HCT116 (cell line): ENCODE results near the gene TBATA. TPM values are rescaled to one million over a fixed set of nuclear protein-coding genes. Genes with fewer than 3 reads are reported as not detected.

Experiments used
- ATAC-seq: fragments of 200-7000 bp; cut with Tn5 transposase; 2 replicates; pipeline ENCODE4 v1.9.1; 2020; ENCODE audit warnings: mild to moderate bottlenecking, moderate library complexity
- BruUV-seq: library from RNA; stranded (reverse); fragments of 400-500 nt; replicated peaks from 2 replicates; lab custom pipeline; 2021; lab: Mats Ljungman, UMichigan
- CTCF ChIA-PET: fragments of 300-600 bp; sonication (Branson Sonifier 250); formaldehyde crosslinking; loops from one replicate; lab custom pipeline; 2021; ENCODE audit warnings: antibody characterized with exemption; lab: Charles Lee
- POLR2A ChIA-PET: fragments of 300-600, 350-600 bp; sonication (Branson Sonifier 250); formaldehyde crosslinking; loops from one replicate; lab custom pipeline; 2021; ENCODE audit warnings: antibody characterized with exemption; lab: Charles Lee
- RAD21 ChIA-PET, 2 experiments: fragments of 300-600 bp; sonication (Branson Sonifier 250); formaldehyde crosslinking; loops; one replicate each; lab custom pipeline; 2023; ENCODE audit warnings: low total read pairs in 2 of 2; ENCODE audit not compliant: uncharacterized antibody in 2 of 2, unreplicated experiment in 2 of 2, low non-redundant PET in 1 of 2; lab: Charles Lee
- DNase-seq: peaks from one replicate; pipeline ENCODE4 v3.0.0-alpha.2; 2010; ENCODE audit warnings: low read depth, low spot score
- H2AFZ ChIP-seq: fragments of 200-600 bp; shearing (Covaris generic), sonication (generic); 2 replicates; pipeline ENCODE4 v1.6.1; 2017; ENCODE audit warnings: low read depth, mixed run types, mixed read lengths, antibody characterized with exemption, low read length; ENCODE audit not compliant: poor library complexity, severe bottlenecking
- H3K27ac ChIP-seq: 2 replicates; pipeline ENCODE4 v1.5.1; 2012; ENCODE audit warnings: low read depth, low read length
- H3K27me3 ChIP-seq: fragments of 200-600 bp; sonication (generic); 2 replicates; pipeline ENCODE4 v1.6.1; 2016; ENCODE audit warnings: mixed run types, low read length, mixed read lengths; ENCODE audit not compliant: insufficient read depth
- H3K36me3 ChIP-seq, 2 experiments: fragments of 200-500 bp in 1 of 2; fragments of 200-600 bp in 1 of 2; sonication (Bioruptor generic) in 1 of 2; sonication (generic) in 1 of 2; 2 replicates each; pipeline versions ENCODE4 v1.5.1 to v1.6.1; 2014 to 2016; ENCODE audit warnings: low read length in 2 of 2, inconsistent platforms in 1 of 2, mixed read lengths in 1 of 2, mixed run types in 1 of 2; ENCODE audit not compliant: insufficient read depth in 2 of 2, control insufficient read depth in 1 of 2
- H3K4me1 ChIP-seq, 2 experiments: fragments of 200-600 bp in 1 of 2; sonication (generic) in 1 of 2; 2 replicates each; pipeline versions ENCODE4 v1.5.1 to v1.6.1; 2012 to 2017; ENCODE audit warnings: low read length in 2 of 2, inconsistent platforms in 1 of 2, mild to moderate bottlenecking in 1 of 2, mixed read lengths in 1 of 2, mixed run types in 1 of 2, moderate library complexity in 1 of 2; ENCODE audit not compliant: insufficient read depth in 2 of 2, control insufficient read depth in 1 of 2
- H3K4me2 ChIP-seq: fragments of 200-600 bp; sonication (generic); 2 replicates; pipeline ENCODE4 v1.6.1; 2017; ENCODE audit warnings: mixed run types, low read length, mixed read lengths
- H3K4me3 ChIP-seq, 2 experiments: fragments of 200-600 bp in 1 of 2; sonication (generic) in 1 of 2; replicated peaks in 1 of 2; 2 replicates each; pipeline ENCODE4 v1.5.1; 2011 to 2016; ENCODE audit warnings: low read length in 2 of 2, control low read depth in 1 of 2, low read depth in 1 of 2, mild to moderate bottlenecking in 1 of 2, mixed read lengths in 1 of 2, mixed run types in 1 of 2
- H3K79me2 ChIP-seq: fragments of 200-600 bp; sonication (generic); 2 replicates; pipeline ENCODE4 v1.6.1; 2017; ENCODE audit warnings: mild to moderate bottlenecking, mixed run types, low read length, moderate library complexity, mixed read lengths; ENCODE audit not compliant: insufficient read depth
- H3K9ac ChIP-seq: fragments of 200-600 bp; sonication (generic); 2 replicates; pipeline ENCODE4 v1.6.1; 2016; ENCODE audit warnings: low read length, mixed read lengths
- H3K9me2 ChIP-seq: fragments of 200-600 bp; sonication (generic), shearing (Covaris generic); 2 replicates; pipeline ENCODE4 v1.6.1; 2017; ENCODE audit warnings: mixed run types, mild to moderate bottlenecking, moderate library complexity; ENCODE audit not compliant: insufficient read depth
- H3K9me3 ChIP-seq, 2 experiments: fragments of 200-500 bp in 1 of 2; fragments of 200-600 bp in 1 of 2; sonication (Bioruptor generic) in 1 of 2; sonication (generic) in 1 of 2; 2 replicates each; pipeline ENCODE4 v1.6.1; 2014 to 2017; ENCODE audit warnings: low read length in 2 of 2, mixed read lengths in 2 of 2, inconsistent platforms in 1 of 2, low read depth in 1 of 2, mild to moderate bottlenecking in 1 of 2, mixed run types in 1 of 2, moderate library complexity in 1 of 2; ENCODE audit not compliant: control insufficient read depth in 1 of 2, insufficient read depth in 1 of 2
- H4K20me1 ChIP-seq: fragments of 200-600 bp; sonication (generic), shearing (Covaris generic); 2 replicates; pipeline ENCODE4 v1.6.1; 2017; ENCODE audit warnings: mixed run types, mild to moderate bottlenecking, moderate library complexity; ENCODE audit not compliant: insufficient read depth
- EGR1 ChIP-seq: IDR thresholded peaks from 2 replicates; pipeline ENCODE4 v1.6.1; 2012; ENCODE audit warnings: low read depth
- EZH2 ChIP-seq: fragments of 200-600 bp; sonication (generic); IDR thresholded peaks from 2 replicates; pipeline ENCODE4 v1.6.1; 2017; ENCODE audit warnings: antibody characterized with exemption, mixed run types
- FOSL1 ChIP-seq: IDR thresholded peaks from 2 replicates; pipeline ENCODE4 v1.6.1; 2012; ENCODE audit warnings: low read depth
- POLR2A ChIP-seq: IDR thresholded peaks from 2 replicates; pipeline ENCODE4 v1.7.0; 2011; ENCODE audit warnings: borderline replicate concordance; ENCODE audit not compliant: insufficient read depth, insufficient read length; ENCODE audit errors: extremely low read depth
- SRF ChIP-seq: IDR thresholded peaks from 2 replicates; pipeline ENCODE4 v1.6.1; 2012; ENCODE audit warnings: low read depth
- TCF7L2 ChIP-seq: IDR thresholded peaks from 2 replicates; pipeline ENCODE4 v1.7.0; 2011; ENCODE audit warnings: borderline replicate concordance, inconsistent platforms; ENCODE audit not compliant: insufficient read depth, insufficient read length; ENCODE audit errors: extremely low read depth
- ZBTB33 ChIP-seq: IDR thresholded peaks from 2 replicates; pipeline ENCODE4 v1.6.1; 2011; ENCODE audit warnings: mild to moderate bottlenecking, low read length, moderate library complexity; ENCODE audit not compliant: insufficient replicate concordance; ENCODE audit errors: extremely low read depth
- intact Hi-C: fragments of 100-400 bp; cut with micrococcal nuclease; formaldehyde crosslinking; loops from 2 replicates; pipeline ENCODE4 v1.10.0; 2022
- total RNA-seq: library from RNA; stranded (reverse); gene quantifications from one replicate; pipeline ENCODE4 v1.2.1, GENCODE V29; 2021; ENCODE audit not compliant: unreplicated experiment

Gene TBATA
- total RNA-seq, 1 experiment from 2014 or later = not detected

- H3K4me3 ChIP-seq = no peak overlapping the region
- TF ChIP-seq FOSL1 (no peak), ZBTB33 (no peak), POLR2A (no peak), EZH2 (no peak), EGR1 (no peak), TCF7L2 (no peak), SRF (no peak)
- RAD21 ChIA-PET = no interaction called here
- H3K79me2 ChIP-seq = peaks cover 84% of the 10 kb centered on the region
- no peak for ATAC-seq
- no peak overlapping the region for H3K4me2 ChIP-seq
- BruUV-seq = no TSS peak
- POLR2A ChIA-PET = no interaction called here
- peaks cover 0 to 4% of the 10 kb centered on the region in 2 experiments; a peak in 2 of 4 replicates for H3K36me3 ChIP-seq
- intact Hi-C loops = no loop called here
- peaks cover 5% of the 10 kb centered on the region; the same call in 1 of the 2 replicates for H4K20me1 ChIP-seq
- CTCF ChIA-PET = no interaction called here
- H3K9ac ChIP-seq = no peak overlapping the region
- no peak overlapping the region for H2AFZ ChIP-seq
- H3K27ac ChIP-seq = no peak overlapping the region
- H3K27me3 ChIP-seq = no peaks in the 10 kb centered on the region
- no peaks in the 10 kb centered on the region for H3K9me2 ChIP-seq
- no peaks in the 10 kb centered on the region for H3K9me3 ChIP-seq
- H3K4me1 ChIP-seq = peaks cover 0 to 26% of the 10 kb centered on the region in 2 experiments; a peak in 2 of 4 replicates
- DNase-seq = no peak
Measured at GRCh38 chr10:70828923-70829322, 43.7 kb upstream of the TBATA start.
